Measurements from ENCODE around the gene PLSCR4. TPM values are rescaled to one million over a fixed set of nuclear protein-coding genes. Genes with fewer than 3 reads are reported as not detected.

Gene PLSCR4
- total and polyA plus RNA-seq, 2 of the 8 experiments (the other 6 are each of a cell fraction or from before 2014, with no cell fraction given) = 1.8 to 2.9 TPM

DNA sequence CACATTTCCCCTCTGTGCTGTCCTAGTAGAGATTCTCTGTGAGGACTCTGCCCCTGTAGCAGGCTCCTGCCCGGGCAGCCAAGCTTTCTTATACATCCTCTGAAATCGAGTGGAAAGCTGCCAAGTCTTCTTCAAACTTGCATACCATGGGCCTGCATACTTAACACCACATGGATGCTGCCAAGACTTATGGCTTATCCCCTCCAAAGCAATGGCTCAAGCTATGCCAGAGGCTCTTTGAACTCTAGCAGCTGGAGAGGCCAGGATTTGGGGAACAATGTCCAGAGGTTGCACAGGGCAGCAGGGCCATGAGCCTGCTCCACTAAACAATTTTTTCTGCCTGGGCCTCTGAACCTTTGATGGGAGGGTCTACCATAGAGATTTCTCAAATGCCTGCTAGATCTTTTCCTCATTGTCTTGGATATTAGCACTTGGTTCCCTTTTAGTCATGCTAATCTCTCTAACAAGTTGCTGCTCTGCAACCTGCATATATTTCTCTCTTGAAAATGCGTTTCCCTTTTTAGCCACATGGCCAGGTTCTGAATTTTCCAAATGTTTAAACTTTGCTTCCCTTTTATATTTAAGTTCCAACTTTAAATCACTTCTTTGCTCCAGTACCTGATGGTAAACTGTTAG, 6.1 kb upstream of the PLSCR4 start:
- Histone ChIP-seq H3K9ac (replicated peaks in 1 of 4; ENCODE audit: extremely low read depth in 1 of 4, low read depth in 3 of 4, low read length in 3 of 4) (no peak overlapping the region), H3K79me1 (ENCODE audit: low read depth, low read length) (no peaks in the 10 kb centered on the region), H3K27ac (ENCODE audit: low read depth, low read length) (no peak overlapping the region; the same call in 1 of the 2 replicates), H3K4me3 (ENCODE audit: extremely low read depth in 1 of 4, insufficient read depth in 2 of 4, low read depth in 3 of 4, low read length in 4 of 4) (no peak overlapping the region), H2BK120ac (replicated peaks; ENCODE audit: low read depth, low read length) (peak overlapping the region; percentile 50), H3K36me3 (ENCODE audit: control insufficient read depth in 2 of 4, insufficient read depth in 4 of 4, low read length in 3 of 4) (no peaks in the 10 kb centered on the region), H2AFZ (ENCODE audit: low read length) (no peak overlapping the region), H3K27me3 (replicated peaks in 1 of 4; ENCODE audit: control insufficient read depth in 3 of 4, extremely low read depth in 1 of 4, insufficient read depth in 3 of 4, low read length in 3 of 4) (no peaks in the 10 kb centered on the region), H3K23me2 (ENCODE audit: low read depth, low read length) (no peaks in the 10 kb centered on the region; the same call in 1 of the 2 replicates), H3K4me2 (ENCODE audit: insufficient read depth in 1 of 2, low read depth in 2 of 2, low read length in 2 of 2) (no peak overlapping the region; a peak in 1 of 4 replicates), H2BK20ac (ENCODE audit: low read length) (peak overlapping the region; percentile 49; the same call in 1 of the 2 replicates), H4K20me1 (replicated peaks in 1 of 2; ENCODE audit: control insufficient read depth in 1 of 2, insufficient read depth in 2 of 2, low read length in 2 of 2) (no peaks in the 10 kb centered on the region), H3K56ac (replicated peaks; ENCODE audit: insufficient read length, low read depth, low read length) (no peak overlapping the region), H2AK5ac (ENCODE audit: low read depth, low read length) (no peak overlapping the region), H3K18ac (ENCODE audit: extremely low read depth, low read length) (peak overlapping the region; percentile 10; the same call in 1 of the 2 replicates), H3K14ac (ENCODE audit: insufficient read length) (no peak overlapping the region), H2BK12ac (ENCODE audit: low read depth, low read length) (peak overlapping the region; percentile 70; the same call in 1 of the 2 replicates), H3K9me3 (ENCODE audit: insufficient read depth in 2 of 2, low read depth in 1 of 2, low read length in 1 of 2) (peaks cover 4 to 5% of the 10 kb centered on the region in 2 experiments; a peak in 3 of 4 replicates), H2BK15ac (ENCODE audit: low read length) (no peak overlapping the region), H4K91ac (replicated peaks; ENCODE audit: insufficient read length, low read length) (peak overlapping the region; percentile 25), H4K8ac (ENCODE audit: extremely low read depth, insufficient read depth, low read length) (no peak overlapping the region; the same call in 1 of the 2 replicates), H4K5ac (ENCODE audit: insufficient read length, low read depth, low read length) (no peak overlapping the region), H2BK5ac (ENCODE audit: low read depth, low read length) (peak overlapping the region; percentile 87; the same call in 1 of the 2 replicates), H3K79me2 (ENCODE audit: control insufficient read depth in 1 of 2, insufficient read depth in 2 of 2, low read length in 2 of 2) (no peaks in the 10 kb centered on the region), H3K4ac (replicated peaks; ENCODE audit: insufficient read length, low read depth, low read length) (no peak overlapping the region), H3K23ac (ENCODE audit: insufficient read length) (no peak overlapping the region), H3K4me1 (replicated peaks in 1 of 4; ENCODE audit: control insufficient read depth in 3 of 4, insufficient read depth in 4 of 4, low read length in 3 of 4) (no peaks in the 10 kb centered on the region; a peak in 2 of 7 replicates)
- peak; percentile 22 for TF ChIP-seq NANOG (IDR thresholded peaks at IDR 0.05; ENCODE audit: insufficient read depth, low read depth, low read length, poor library complexity, severe bottlenecking)
- TF ChIP-seq RAD21 (IDR thresholded peaks at IDR 0.05 in 1 of 2, conservative IDR thresholded peaks at IDR 0.05 in 1 of 2; ENCODE audit: low read depth in 2 of 2, low read length in 2 of 2) = no peak
- WGBS, 2 experiments (ENCODE audit: extremely low coverage in 1 of 2, insufficient coverage in 1 of 2, insufficient read length in 1 of 2, insufficient replicate concordance in 2 of 2, low coverage in 1 of 2, low lambda C conversion rate in 2 of 2, missing lambda C conversion rate in 1 of 2) = 65% methylated on average over 3 of the region's 3 CpGs; no CpG with 5 or more reads in 1 of the 2 experiments
- FAIRE-seq (peak; percentile 62), DNase-seq (ENCODE audit: low read depth in 1 of 2, low spot score in 2 of 2) (no peak)
- CTCF ChIA-PET (ENCODE audit: partially characterized antibody) = no interaction called here
- POLR2A ChIA-PET (ENCODE audit: partially characterized antibody) = no interaction called here
